ENCODE results near the gene VWA3B.
A peak's percentile ranks its signal among the peaks of the same experiment; 100 is the strongest.

The VWA3B gene, protein sequence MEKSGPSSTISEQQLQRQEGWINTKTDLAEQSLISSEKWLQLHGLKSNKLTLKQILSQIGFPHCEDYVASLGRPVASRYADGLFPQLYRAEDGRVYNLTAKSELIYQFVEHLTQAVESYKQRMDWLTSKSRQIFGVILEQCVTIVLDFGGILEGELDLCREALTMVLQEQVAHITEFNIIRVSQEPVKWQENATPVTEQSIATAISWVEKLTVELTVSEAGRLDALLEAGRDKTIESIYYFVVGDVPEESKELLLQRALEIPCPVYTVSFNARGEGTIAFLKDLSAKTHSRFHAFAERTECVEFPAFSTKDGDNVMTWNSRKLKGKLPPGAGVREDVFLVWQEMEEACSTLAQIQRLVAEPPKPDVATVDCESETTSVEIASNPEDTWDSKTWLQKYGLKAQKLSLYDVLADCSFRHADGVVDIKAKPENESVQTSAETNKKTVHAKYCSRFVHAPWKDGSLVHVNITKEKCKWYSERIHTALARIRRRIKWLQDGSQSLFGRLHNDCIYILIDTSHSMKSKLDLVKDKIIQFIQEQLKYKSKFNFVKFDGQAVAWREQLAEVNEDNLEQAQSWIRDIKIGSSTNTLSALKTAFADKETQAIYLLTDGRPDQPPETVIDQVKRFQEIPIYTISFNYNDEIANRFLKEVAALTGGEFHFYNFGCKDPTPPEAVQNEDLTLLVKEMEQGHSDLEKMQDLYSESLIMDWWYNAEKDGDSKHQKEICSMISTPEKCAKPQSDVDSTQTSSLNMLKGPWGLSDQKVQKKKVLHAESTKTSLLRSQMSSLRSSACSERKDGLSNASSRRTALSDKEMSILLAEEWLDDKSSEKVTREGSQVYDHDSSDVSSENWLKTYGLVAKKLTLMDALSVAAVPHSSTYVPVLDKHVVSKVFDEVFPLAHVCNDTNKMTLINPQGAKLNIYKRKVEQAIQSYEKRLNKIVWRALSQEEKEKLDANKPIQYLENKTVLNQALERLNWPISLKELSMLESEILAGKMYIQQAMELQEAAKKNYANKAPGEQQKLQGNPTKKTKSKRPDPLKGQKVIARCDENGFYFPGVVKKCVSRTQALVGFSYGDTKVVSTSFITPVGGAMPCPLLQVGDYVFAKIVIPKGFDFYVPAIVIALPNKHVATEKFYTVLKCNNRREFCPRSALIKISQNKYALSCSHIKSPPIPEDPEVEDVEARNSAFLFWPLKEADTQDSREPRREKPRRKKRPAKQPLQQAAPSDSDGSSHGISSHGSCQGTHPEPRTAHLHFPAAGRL (N-terminal part only)

DNA sequence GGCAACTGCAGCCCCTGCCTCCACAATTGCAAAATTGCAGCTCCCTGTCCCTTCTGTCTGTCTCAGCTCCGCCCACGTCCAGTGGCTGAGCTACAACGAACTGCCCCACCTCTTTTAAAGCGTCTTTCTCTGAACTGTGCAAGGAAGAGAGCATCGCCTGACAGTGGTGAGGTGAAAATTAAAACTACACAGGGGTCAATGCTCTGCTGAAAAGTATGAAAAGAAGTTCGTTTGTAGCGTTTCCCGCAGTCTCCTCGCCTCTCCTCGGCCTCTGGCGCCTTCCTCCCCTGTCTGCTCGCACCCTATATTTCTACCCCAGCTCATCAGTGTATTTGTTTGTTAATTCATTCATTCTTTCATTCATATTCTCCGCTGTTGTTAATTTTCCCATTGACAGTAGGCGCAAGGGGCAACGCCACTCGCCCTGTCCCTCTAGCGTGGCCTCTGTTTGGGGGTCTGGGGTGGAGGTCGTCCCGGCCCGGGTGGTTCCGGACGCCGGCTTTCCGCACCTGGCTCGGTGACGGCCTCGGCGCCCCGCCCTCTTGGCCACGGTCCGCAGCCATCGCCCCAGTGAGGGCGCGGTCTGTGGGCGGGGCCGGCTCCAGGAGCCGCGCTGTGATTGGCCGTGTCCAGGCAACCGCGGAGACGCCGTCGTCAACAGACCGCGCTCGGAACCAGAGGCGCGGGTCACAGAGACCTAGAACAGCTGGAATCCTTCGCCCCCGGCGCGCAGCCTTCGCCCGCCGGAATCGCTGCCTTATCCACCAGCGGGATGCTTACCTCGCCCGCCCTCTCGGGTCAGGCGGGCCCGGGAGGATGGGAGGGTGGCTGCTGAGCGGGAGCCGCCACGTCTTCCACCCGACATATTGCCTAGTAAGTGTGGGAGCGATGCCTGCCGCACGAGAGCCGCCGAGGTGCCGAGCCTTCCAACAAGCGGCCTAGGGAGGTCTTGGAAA is at the start of gene VWA3B:
Gene VWA3B, plus strand, starts transcription at position 677 of the 956 bp plus-strand sequence. CDS start 5,926 bp downstream, outside the sequence.
- Histone ChIP-seq H3K36me3 (ENCODE audit: insufficient read depth, insufficient read length, low read length) (no peaks in the 10 kb centered on the region), H3K9ac (ENCODE audit: insufficient read length, low read depth) (no peak within 1 kb of the TSS)
- peak; percentile 49 for DNase-seq (ENCODE audit: low read depth, low spot score)

DNA sequence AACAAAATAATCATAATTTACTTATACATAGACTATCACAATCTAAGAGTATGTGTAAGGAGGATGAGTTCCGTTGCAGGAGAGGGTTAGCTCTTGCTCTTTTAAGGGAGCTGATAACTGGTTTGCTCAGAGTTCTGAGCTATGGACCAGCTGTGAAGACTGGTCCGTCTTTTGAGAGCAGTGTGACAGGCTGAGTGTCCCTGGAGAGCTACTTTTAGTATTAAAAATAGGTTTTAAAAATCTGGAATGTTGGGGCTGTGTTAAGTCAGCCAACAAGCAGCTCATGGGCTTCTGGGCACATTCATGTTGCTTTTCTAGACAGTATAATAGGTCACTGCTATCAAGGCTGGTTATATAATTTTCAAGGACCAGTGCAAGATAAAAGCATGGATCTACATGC is 49.8 kb upstream of the VWA3B start:
- Histone ChIP-seq H3K27me3 (ENCODE audit: insufficient read depth, insufficient read length) (no peaks in the 10 kb centered on the region), H3K9me3 (ENCODE audit: insufficient read depth, low read length) (no peaks in the 10 kb centered on the region), H3K36me3 (ENCODE audit: insufficient read depth, insufficient read length, low read length) (no peaks in the 10 kb centered on the region), H3K4me1 (ENCODE audit: insufficient read depth, insufficient read length) (peaks cover 7% of the 10 kb centered on the region), H3K9ac (ENCODE audit: insufficient read length, low read depth) (no peak overlapping the region), H3K4me3 (ENCODE audit: insufficient read length, low read depth) (no peak overlapping the region)
- no peak for DNase-seq (ENCODE audit: low read depth, low spot score)
- TF ChIP-seq SUZ12 (IDR thresholded peaks at IDR 0.05; ENCODE audit: extremely low read depth, insufficient read depth, insufficient read length): no peak
- TF ChIP-seq YY1 (IDR thresholded peaks at IDR 0.05; ENCODE audit: insufficient read depth, insufficient read length): no peak
- TF ChIP-seq ZNF274 (IDR thresholded peaks at IDR 0.05; ENCODE audit: low read depth, low read length): no peak

More for the DNA sequence above, at the start of gene VWA3B:
- Histone ChIP-seq H3K4me3 (ENCODE audit: insufficient read length, low read depth) (peak within 1 kb of the TSS; percentile 48), H3K4me1 (ENCODE audit: insufficient read depth, insufficient read length) (peaks cover 3% of the 10 kb centered on the region), H3K9me3 (ENCODE audit: insufficient read depth, low read length) (no peaks in the 10 kb centered on the region), H3K27me3 (ENCODE audit: insufficient read depth, insufficient read length) (peaks cover 43% of the 10 kb centered on the region)
- TF ChIP-seq SUZ12 (IDR thresholded peaks at IDR 0.05; ENCODE audit: extremely low read depth, insufficient read depth, insufficient read length) (peak; percentile 77), YY1 (IDR thresholded peaks at IDR 0.05; ENCODE audit: insufficient read depth, insufficient read length) (no peak)

DNA sequence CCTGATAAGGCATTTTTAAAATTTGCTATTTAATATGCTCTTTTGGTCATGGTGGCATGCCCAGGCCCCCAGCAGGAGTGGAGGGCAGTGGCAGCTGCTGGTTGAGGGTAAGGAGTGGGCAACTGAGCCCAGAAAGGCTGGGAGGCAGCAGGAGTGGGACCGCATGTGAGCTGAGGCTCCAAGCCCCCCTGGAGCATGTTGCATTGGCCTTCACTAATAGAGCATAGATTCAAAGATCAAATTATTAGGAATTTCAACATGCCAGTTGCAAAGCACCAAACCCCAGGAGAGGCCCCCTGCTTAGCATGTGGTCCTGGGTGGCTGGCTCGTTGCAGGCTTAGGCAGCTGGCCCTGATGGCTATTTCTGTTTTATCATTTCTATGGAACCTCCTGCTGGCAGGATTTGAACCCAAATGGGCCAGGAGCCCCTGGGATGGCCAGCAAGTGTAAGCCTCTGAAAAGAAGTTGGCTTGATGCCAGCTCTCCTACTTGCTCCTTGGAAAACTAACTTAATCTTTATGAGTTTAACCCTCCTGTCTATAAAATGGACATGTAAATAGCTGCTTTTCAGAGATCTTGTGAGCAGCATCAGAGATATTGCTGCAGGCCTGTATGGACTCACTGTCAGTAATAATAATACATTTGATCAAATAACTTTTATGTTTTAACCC is 49.2 kb upstream of the VWA3B start:
- H3K4me3 ChIP-seq (ENCODE audit: insufficient read length, low read depth): no peak overlapping the region
- no peak overlapping the region for H3K9ac ChIP-seq (ENCODE audit: insufficient read length, low read depth)
- no peaks in the 10 kb centered on the region for H3K9me3 ChIP-seq (ENCODE audit: insufficient read depth, low read length)
- TF ChIP-seq YY1 (IDR thresholded peaks at IDR 0.05; ENCODE audit: insufficient read depth, insufficient read length): no peak
- no peak for TF ChIP-seq SUZ12 (IDR thresholded peaks at IDR 0.05; ENCODE audit: extremely low read depth, insufficient read depth, insufficient read length)
- no peak for TF ChIP-seq ZNF274 (IDR thresholded peaks at IDR 0.05; ENCODE audit: low read depth, low read length)
- peaks cover 7% of the 10 kb centered on the region for H3K4me1 ChIP-seq (ENCODE audit: insufficient read depth, insufficient read length)
- DNase-seq (ENCODE audit: low read depth, low spot score): no peak
- no peaks in the 10 kb centered on the region for H3K36me3 ChIP-seq (ENCODE audit: insufficient read depth, insufficient read length, low read length)
- no peaks in the 10 kb centered on the region for H3K27me3 ChIP-seq (ENCODE audit: insufficient read depth, insufficient read length)

DNA sequence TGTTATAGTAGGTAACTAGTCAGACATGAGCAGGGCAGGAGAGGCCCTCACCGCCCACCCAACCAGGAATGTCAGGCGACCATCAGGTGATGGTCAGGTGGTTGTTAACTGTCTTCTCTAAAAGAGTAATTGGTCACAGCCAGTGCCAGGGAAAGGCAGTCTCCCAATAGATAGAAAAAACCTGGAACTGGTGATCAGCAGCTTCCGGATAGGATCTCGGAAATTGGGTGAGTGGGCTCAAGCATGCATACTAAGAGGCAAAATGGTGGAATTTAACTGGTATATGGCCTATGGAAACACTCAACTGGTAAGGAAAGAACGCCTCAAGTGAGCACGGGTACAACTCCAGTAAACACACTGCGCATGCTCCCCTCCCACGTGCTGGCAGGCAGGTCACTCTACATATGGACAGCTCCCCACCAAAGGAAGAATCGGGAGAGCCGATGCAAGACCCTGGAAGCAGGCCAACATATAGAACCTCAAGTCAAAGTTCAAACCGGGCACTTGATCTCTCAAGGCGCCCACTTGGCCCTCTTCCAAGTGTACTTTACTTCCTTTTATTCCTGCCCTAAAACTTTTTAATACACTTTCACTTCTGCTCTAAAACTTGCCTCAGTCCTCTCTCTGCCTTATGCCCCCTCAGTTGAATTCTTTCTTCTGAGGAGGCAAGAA is 47.7 kb upstream of the VWA3B start:
- H3K27me3 ChIP-seq (ENCODE audit: insufficient read depth, insufficient read length): no peaks in the 10 kb centered on the region
- no peak overlapping the region for H3K4me3 ChIP-seq (ENCODE audit: insufficient read length, low read depth)
- H3K9ac ChIP-seq (ENCODE audit: insufficient read length, low read depth): no peak overlapping the region
- no peaks in the 10 kb centered on the region for H3K36me3 ChIP-seq (ENCODE audit: insufficient read depth, insufficient read length, low read length)
- H3K4me1 ChIP-seq (ENCODE audit: insufficient read depth, insufficient read length): peaks cover 7% of the 10 kb centered on the region
- no peak for DNase-seq (ENCODE audit: low read depth, low spot score)
- TF ChIP-seq ZNF274 (IDR thresholded peaks at IDR 0.05; ENCODE audit: low read depth, low read length) (no peak), SUZ12 (IDR thresholded peaks at IDR 0.05; ENCODE audit: extremely low read depth, insufficient read depth, insufficient read length) (no peak), YY1 (IDR thresholded peaks at IDR 0.05; ENCODE audit: insufficient read depth, insufficient read length) (no peak)
- H3K9me3 ChIP-seq (ENCODE audit: insufficient read depth, low read length): peaks cover 11% of the 10 kb centered on the region

DNA sequence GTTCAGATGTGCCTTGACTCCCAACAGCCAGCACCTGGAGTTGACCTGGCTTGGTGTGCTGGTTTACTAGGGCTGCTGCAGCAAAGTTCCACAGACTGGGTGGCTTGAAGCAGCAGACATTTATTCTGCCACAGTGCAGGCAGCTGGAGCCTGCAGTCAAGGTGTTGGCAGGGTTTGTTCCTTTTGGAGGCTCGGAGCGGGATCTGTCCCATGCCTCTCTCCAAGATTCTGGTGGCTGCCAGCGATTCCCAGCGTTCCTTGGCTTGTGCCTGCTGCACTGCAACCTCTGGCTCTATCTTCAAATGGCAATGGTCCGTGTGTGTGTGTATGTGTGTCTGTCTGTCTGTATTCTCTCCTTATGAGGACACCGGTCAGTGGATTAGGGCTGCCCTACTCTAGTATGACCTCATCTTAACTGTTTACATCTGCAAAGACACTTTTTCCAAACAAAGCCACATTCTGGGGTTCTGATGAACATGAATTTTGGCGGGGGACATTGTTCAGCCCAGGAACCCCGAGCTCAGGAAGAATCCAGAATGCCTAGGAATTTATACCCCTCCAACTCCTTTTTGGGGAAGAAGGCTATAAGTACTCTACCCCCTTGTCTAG is 46.5 kb upstream of the VWA3B start:
- Histone ChIP-seq H3K27me3 (ENCODE audit: insufficient read depth, insufficient read length) (no peaks in the 10 kb centered on the region), H3K9me3 (ENCODE audit: insufficient read depth, low read length) (peaks cover 23% of the 10 kb centered on the region), H3K36me3 (ENCODE audit: insufficient read depth, insufficient read length, low read length) (no peaks in the 10 kb centered on the region), H3K9ac (ENCODE audit: insufficient read length, low read depth) (no peak overlapping the region), H3K4me3 (ENCODE audit: insufficient read length, low read depth) (no peak overlapping the region), H3K4me1 (ENCODE audit: insufficient read depth, insufficient read length) (peaks cover 7% of the 10 kb centered on the region)
- no peak for DNase-seq (ENCODE audit: low read depth, low spot score)
- TF ChIP-seq SUZ12 (IDR thresholded peaks at IDR 0.05; ENCODE audit: extremely low read depth, insufficient read depth, insufficient read length) (no peak), ZNF274 (IDR thresholded peaks at IDR 0.05; ENCODE audit: low read depth, low read length) (no peak), YY1 (IDR thresholded peaks at IDR 0.05; ENCODE audit: insufficient read depth, insufficient read length) (no peak)

Data from NT2/D1 (cell line).